A673 (cell line): ENCODE results near the gene RPL36AL. TPM values are rescaled to one million over a fixed set of nuclear protein-coding genes. Genes with fewer than 3 reads are reported as not detected.

ENCODE experiments used
- BruUV-seq: library from RNA; stranded (reverse); fragments of 400-500 nt; replicated peaks from 2 replicates; lab custom pipeline; 2021; lab: Mats Ljungman, UMichigan
- CTCF ChIA-PET: fragments of 300-600 bp; sonication (Branson Sonifier 250); formaldehyde crosslinking; loops from one replicate; lab custom pipeline; 2022; ENCODE audit warnings: antibody characterized with exemption; lab: Charles Lee
- POLR2A ChIA-PET: fragments of 300-600 bp; sonication (Branson Sonifier 250); formaldehyde crosslinking; loops from one replicate; lab custom pipeline; 2022; ENCODE audit warnings: antibody characterized with exemption; ENCODE audit not compliant: low non-redundant PET; lab: Charles Lee
- DNase-seq: peaks from one replicate; pipeline ENCODE4 v3.0.0-alpha.2; 2015; ENCODE audit warnings: low spot score
- H3K27ac ChIP-seq: fragments of 200-600 bp; sonication (generic); 2 replicates; pipeline ENCODE4 v1.5.1; 2016; ENCODE audit warnings: mixed run types, low read depth, mild to moderate bottlenecking, mixed read lengths, antibody characterized with exemption, low read length; ENCODE audit not compliant: poor library complexity, severe bottlenecking
- H3K27me3 ChIP-seq: fragments of 200-600 bp; sonication (generic); replicated peaks from 2 replicates; pipeline ENCODE4 v1.6.1; 2017; ENCODE audit warnings: mixed run types, low read depth, mild to moderate bottlenecking, mixed read lengths, antibody characterized with exemption, low read length; ENCODE audit not compliant: insufficient read depth, poor library complexity
- H3K36me3 ChIP-seq: fragments of 200-600 bp; sonication (generic); 2 replicates; pipeline ENCODE4 v1.6.1; 2016; ENCODE audit warnings: mixed run types, mild to moderate bottlenecking, mixed read lengths, antibody characterized with exemption, low read length; ENCODE audit not compliant: insufficient read depth, poor library complexity, severe bottlenecking
- H3K4me1 ChIP-seq: fragments of 200-600 bp; sonication (generic); 2 replicates; pipeline ENCODE4 v1.6.1; 2017; ENCODE audit warnings: mixed run types, mild to moderate bottlenecking, mixed read lengths, antibody characterized with exemption, low read length; ENCODE audit not compliant: insufficient read depth, poor library complexity, severe bottlenecking
- H3K4me3 ChIP-seq: fragments of 200-600 bp; sonication (generic); 2 replicates; pipeline ENCODE4 v1.5.1; 2016; ENCODE audit warnings: low read depth, mixed run types, mild to moderate bottlenecking, mixed read lengths, low read length; ENCODE audit not compliant: poor library complexity, severe bottlenecking
- H3K9me3 ChIP-seq: fragments of 200-600 bp; sonication (generic); 2 replicates; pipeline ENCODE4 v1.6.1; 2016; ENCODE audit warnings: mixed run types, low read depth, mild to moderate bottlenecking, mixed read lengths, antibody characterized with exemption, low read length; ENCODE audit not compliant: poor library complexity, severe bottlenecking
- EZH2 ChIP-seq: fragments of 200-600 bp; sonication (generic); IDR thresholded peaks from 2 replicates; pipeline ENCODE4 v1.6.1; 2017; ENCODE audit warnings: borderline replicate concordance, low read depth, mild to moderate bottlenecking, mixed read lengths, antibody characterized with exemption, low read length; ENCODE audit not compliant: poor library complexity, severe bottlenecking
- intact Hi-C: fragments of 100-400 bp; cut with micrococcal nuclease; formaldehyde crosslinking; loops from one replicate; pipeline ENCODE4 v1.10.0; 2022; ENCODE audit not compliant: unreplicated experiment
- total RNA-seq: library from RNA; stranded (reverse); gene quantifications from 2 replicates; pipeline ENCODE4 v1.2.3, GENCODE V29; 2021
- TF ChIP-seq, protein P1 (sequence below): fragments of 300-800, 200-600 bp; sonication (generic); conservative IDR thresholded peaks from 2 replicates; pipeline ENCODE4 v1.5.1; 2017; ENCODE audit warnings: low read depth, mild to moderate bottlenecking, antibody characterized with exemption, low read length, moderate library complexity, mixed read lengths

RPL36AL gene
- total RNA-seq, 1 experiment from 2014 or later: 202 TPM

- Histone ChIP-seq H3K27me3 (no peaks in the 10 kb centered on the region), H3K27ac (no peak overlapping the region), H3K36me3 (peaks cover 24% of the 10 kb centered on the region), H3K4me1 (peaks cover 22% of the 10 kb centered on the region), H3K9me3 (no peaks in the 10 kb centered on the region), H3K4me3 (peak overlapping the region; percentile 8)
- POLR2A ChIA-PET: no interaction called here
- no peak for TF ChIP-seq EZH2
- TF ChIP-seq, protein P1, sequence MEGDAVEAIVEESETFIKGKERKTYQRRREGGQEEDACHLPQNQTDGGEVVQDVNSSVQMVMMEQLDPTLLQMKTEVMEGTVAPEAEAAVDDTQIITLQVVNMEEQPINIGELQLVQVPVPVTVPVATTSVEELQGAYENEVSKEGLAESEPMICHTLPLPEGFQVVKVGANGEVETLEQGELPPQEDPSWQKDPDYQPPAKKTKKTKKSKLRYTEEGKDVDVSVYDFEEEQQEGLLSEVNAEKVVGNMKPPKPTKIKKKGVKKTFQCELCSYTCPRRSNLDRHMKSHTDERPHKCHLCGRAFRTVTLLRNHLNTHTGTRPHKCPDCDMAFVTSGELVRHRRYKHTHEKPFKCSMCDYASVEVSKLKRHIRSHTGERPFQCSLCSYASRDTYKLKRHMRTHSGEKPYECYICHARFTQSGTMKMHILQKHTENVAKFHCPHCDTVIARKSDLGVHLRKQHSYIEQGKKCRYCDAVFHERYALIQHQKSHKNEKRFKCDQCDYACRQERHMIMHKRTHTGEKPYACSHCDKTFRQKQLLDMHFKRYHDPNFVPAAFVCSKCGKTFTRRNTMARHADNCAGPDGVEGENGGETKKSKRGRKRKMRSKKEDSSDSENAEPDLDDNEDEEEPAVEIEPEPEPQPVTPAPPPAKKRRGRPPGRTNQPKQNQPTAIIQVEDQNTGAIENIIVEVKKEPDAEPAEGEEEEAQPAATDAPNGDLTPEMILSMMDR: no peak
- CTCF ChIA-PET: interaction anchor here (1.1 kb wide), 1 partner anchor 10 kb away, joined by 6 read pairs; no protein-coding TSS in a partner anchor
- no TSS peak for BruUV-seq
- DNase-seq: no peak
- intact Hi-C loops: no loop called here
These were observed 3.8 kb upstream of the RPL36AL start for GRCh38 chr14:49623941-49624839.

GRCh38 chr14:49623387-49623786 is 3.0 kb upstream of the RPL36AL start:
- Histone ChIP-seq H3K27ac (peak overlapping the region; percentile 35), H3K36me3 (peaks cover 31% of the 10 kb centered on the region), H3K4me1 (peaks cover 22% of the 10 kb centered on the region), H3K4me3 (peak overlapping the region; percentile 93), H3K9me3 (no peaks in the 10 kb centered on the region), H3K27me3 (no peaks in the 10 kb centered on the region)
- ChIA-PET POLR2A (no interaction called here), CTCF (interaction anchor here (0.6 kb wide), 1 partner anchor 11 kb away, joined by 3 read pairs; no protein-coding TSS in a partner anchor)
- intact Hi-C loops: no loop called here
- TF ChIP-seq EZH2: no peak
- TF ChIP-seq, protein P1: no peak
- no TSS peak for BruUV-seq
- no peak for DNase-seq

- intact Hi-C loops: no loop called here
- Histone ChIP-seq H3K27me3 (no peaks in the 10 kb centered on the region), H3K4me3 (peak overlapping the region; percentile 93), H3K4me1 (peaks cover 22% of the 10 kb centered on the region), H3K36me3 (peaks cover 44% of the 10 kb centered on the region), H3K27ac (peak overlapping the region; percentile 95), H3K9me3 (no peaks in the 10 kb centered on the region)
- ChIA-PET CTCF (interaction anchor here (0.6 kb wide), 1 partner anchor 12 kb away, joined by 3 read pairs; no protein-coding TSS in a partner anchor), POLR2A (no interaction called here)
- TF ChIP-seq, protein P1: no peak
- no peak for TF ChIP-seq EZH2
- DNase-seq: peak; percentile 24
- BruUV-seq: TSS peak; percentile 72
These were observed 1.7 kb upstream of the RPL36AL start for GRCh38 chr14:49622022-49622607.
